H9 (cell line): ENCODE measurements around the gene ACAT1. TPM values are rescaled to one million over a fixed set of nuclear protein-coding genes. Genes with fewer than 3 reads are reported as not detected.

Experiments
- DNase-seq: peaks from one replicate; pipeline ENCODE4 v3.0.0-alpha.2; 2017
- H2AFZ ChIP-seq: one replicate; pipeline ENCODE4 v1.6.1; 2013; ENCODE audit warnings: mild to moderate bottlenecking, low read length, control low read depth, moderate library complexity
- H2AK5ac ChIP-seq: 2 replicates; pipeline ENCODE4 v1.6.1; 2013; ENCODE audit warnings: low read length, control low read depth, mixed read lengths; ENCODE audit not compliant: insufficient read length
- H2BK120ac ChIP-seq: one replicate; pipeline ENCODE4 v1.6.1; 2013; ENCODE audit warnings: low read depth, mild to moderate bottlenecking, low read length, control low read depth, inconsistent platforms; ENCODE audit not compliant: poor library complexity, severe bottlenecking
- H2BK12ac ChIP-seq: 2 replicates; pipeline ENCODE4 v1.6.1; 2013; ENCODE audit warnings: low read length, control low read depth, mixed read lengths, low read depth; ENCODE audit not compliant: insufficient read length
- H2BK15ac ChIP-seq: 2 replicates; pipeline ENCODE4 v1.6.1; 2013; ENCODE audit warnings: low read depth, low read length, control low read depth
- H2BK20ac ChIP-seq: one replicate; pipeline ENCODE4 v1.6.1; 2013; ENCODE audit warnings: low read depth, mild to moderate bottlenecking, low read length, control low read depth, inconsistent platforms; ENCODE audit not compliant: poor library complexity, severe bottlenecking
- H2BK5ac ChIP-seq: 2 replicates; pipeline ENCODE4 v1.6.1; 2013; ENCODE audit warnings: low read length, control low read depth, mixed read lengths; ENCODE audit not compliant: insufficient read length
- H3K14ac ChIP-seq: 2 replicates; pipeline ENCODE4 v1.6.1; 2013; ENCODE audit warnings: low read length, control low read depth; ENCODE audit not compliant: insufficient read depth
- H3K18ac ChIP-seq: 2 replicates; pipeline ENCODE4 v1.6.1; 2013; ENCODE audit warnings: low read depth, mild to moderate bottlenecking, mixed read lengths, low read length, control low read depth; ENCODE audit not compliant: insufficient read length
- H3K23ac ChIP-seq: 2 replicates; pipeline ENCODE4 v1.6.1; 2013; ENCODE audit warnings: low read length, control low read depth, mixed read lengths, low read depth; ENCODE audit not compliant: insufficient read length
- H3K23me2 ChIP-seq: 2 replicates; pipeline ENCODE4 v1.6.1; 2013; ENCODE audit warnings: low read depth, mild to moderate bottlenecking, mixed read lengths, low read length, control low read depth; ENCODE audit not compliant: insufficient read length, poor library complexity, severe bottlenecking
- H3K27ac ChIP-seq: 2 replicates; pipeline ENCODE4 v1.5.1; 2013; ENCODE audit warnings: low read length, control low read depth, mixed read lengths, low read depth; ENCODE audit not compliant: insufficient read length
- H3K27me3 ChIP-seq: 2 replicates; pipeline ENCODE4 v1.6.1; 2013; ENCODE audit warnings: low read length, control low read depth, inconsistent platforms; ENCODE audit not compliant: insufficient read depth
- H3K4ac ChIP-seq: 2 replicates; pipeline ENCODE4 v1.6.1; 2013; ENCODE audit warnings: low read depth, mild to moderate bottlenecking, control low read depth, inconsistent platforms, low read length, moderate library complexity
- H3K4me1 ChIP-seq: 2 replicates; pipeline ENCODE4 v1.6.1; 2013; ENCODE audit warnings: low read length, control low read depth, inconsistent platforms; ENCODE audit not compliant: insufficient read depth
- H3K4me2 ChIP-seq: 2 replicates; pipeline ENCODE4 v1.6.1; 2013; ENCODE audit warnings: low read length, control low read depth, mixed read lengths; ENCODE audit not compliant: insufficient read length, insufficient read depth
- H3K56ac ChIP-seq: 2 replicates; pipeline ENCODE4 v1.6.1; 2013; ENCODE audit warnings: low read depth, mild to moderate bottlenecking, mixed read lengths, low read length, control low read depth; ENCODE audit not compliant: insufficient read length
- H3K79me1 ChIP-seq: 2 replicates; pipeline ENCODE4 v1.6.1; 2013; ENCODE audit warnings: low read depth, mild to moderate bottlenecking, moderate library complexity, low read length, control low read depth, inconsistent platforms; ENCODE audit not compliant: insufficient read depth, poor library complexity, severe bottlenecking
- H3K79me2 ChIP-seq: 2 replicates; pipeline ENCODE4 v1.6.1; 2013; ENCODE audit warnings: low read length, control low read depth, inconsistent platforms; ENCODE audit not compliant: insufficient read depth
- H3K9ac ChIP-seq: 2 replicates; pipeline ENCODE4 v1.6.1; 2013; ENCODE audit warnings: low read length, control low read depth, mixed read lengths; ENCODE audit not compliant: insufficient read length; ENCODE audit errors: extremely low read depth
- H3K9me3 ChIP-seq: one replicate; pipeline ENCODE4 v1.6.1; 2013; ENCODE audit warnings: low read depth, low read length, inconsistent platforms; ENCODE audit not compliant: control insufficient read depth
- H3T11ph ChIP-seq: one replicate; pipeline ENCODE4 v1.6.1; 2013; ENCODE audit warnings: mild to moderate bottlenecking, low read length, control low read depth, inconsistent platforms
- H4K20me1 ChIP-seq: one replicate; pipeline ENCODE4 v1.6.1; 2013; ENCODE audit not compliant: control insufficient read depth, insufficient read length, insufficient read depth
- H4K5ac ChIP-seq: 2 replicates; pipeline ENCODE4 v1.6.1; 2013; ENCODE audit warnings: low read depth, mild to moderate bottlenecking, mixed read lengths, low read length, control low read depth; ENCODE audit not compliant: insufficient read length
- H4K8ac ChIP-seq: replicated peaks from 2 replicates; pipeline ENCODE4 v1.6.1; 2013; ENCODE audit warnings: low read length, control low read depth, mixed read lengths, low read depth; ENCODE audit not compliant: insufficient read length
- H4K91ac ChIP-seq: 2 replicates; pipeline ENCODE4 v1.6.1; 2013; ENCODE audit warnings: low read depth, mild to moderate bottlenecking, moderate library complexity, mixed read lengths, low read length, control low read depth; ENCODE audit not compliant: insufficient read length
- H3K27ac Mint-ChIP-seq, 3 experiments: 2 replicates in 2 of 3; 3 replicates in 1 of 3; pipeline ENCODE4 v1.8.0; 2020 to 2021; ENCODE audit warnings: mixed read lengths in 3 of 3, mild to moderate bottlenecking in 1 of 3, moderate library complexity in 1 of 3
- H3K27me3 Mint-ChIP-seq: 2 replicates; pipeline ENCODE4 v1.8.0; 2021; ENCODE audit warnings: low read depth, mild to moderate bottlenecking, moderate library complexity, mixed read lengths
- H3K36me3 Mint-ChIP-seq, 3 experiments: 2 replicates in 2 of 3; 3 replicates in 1 of 3; pipeline ENCODE4 v1.8.0; 2020 to 2021; ENCODE audit warnings: low read depth in 3 of 3, mixed read lengths in 3 of 3; ENCODE audit not compliant: insufficient read depth in 1 of 3
- H3K4me1 Mint-ChIP-seq, 2 experiments: 2 replicates each; pipeline ENCODE4 v1.8.0; 2020; ENCODE audit warnings: mixed read lengths in 2 of 2
- H3K4me3 Mint-ChIP-seq, 2 experiments: 2 replicates in 1 of 2; 3 replicates in 1 of 2; pipeline ENCODE4 v1.8.0; 2020 to 2021; ENCODE audit warnings: mild to moderate bottlenecking in 2 of 2, mixed read lengths in 2 of 2, moderate library complexity in 1 of 2
- H3K9me3 Mint-ChIP-seq, 2 experiments: 2 replicates in 1 of 2; 3 replicates in 1 of 2; pipeline ENCODE4 v1.8.0; 2020; ENCODE audit warnings: mild to moderate bottlenecking in 2 of 2, mixed read lengths in 2 of 2, moderate library complexity in 1 of 2
- WGBS: extraction: QIAGEN DNeasy Blood & Tissue Kit; methylation state at CpG from one replicate; pipeline ENCODE4 v1.1.7; 2013; ENCODE audit warnings: missing lambda C conversion rate, low lambda C conversion rate, mixed read lengths; ENCODE audit not compliant: insufficient read length; ENCODE audit errors: extremely low coverage; 5-methylcytosine and 5-hydroxymethylcytosine counted together
- total RNA-seq: library from RNA; stranded (reverse); gene quantifications from 2 replicates; pipeline ENCODE4 v1.2.1, GENCODE V29; 2021
- TF ChIP-seq, protein P1 (sequence below): fragments of 200-600 bp; sonication (generic); conservative IDR thresholded peaks from 3 replicates; pipeline ENCODE4 v1.8.0; 2021; ENCODE audit warnings: antibody characterized with exemption, mild to moderate bottlenecking

Gene ACAT1
- total RNA-seq, 1 experiment from 2014 or later = 39.1 TPM

DNA sequence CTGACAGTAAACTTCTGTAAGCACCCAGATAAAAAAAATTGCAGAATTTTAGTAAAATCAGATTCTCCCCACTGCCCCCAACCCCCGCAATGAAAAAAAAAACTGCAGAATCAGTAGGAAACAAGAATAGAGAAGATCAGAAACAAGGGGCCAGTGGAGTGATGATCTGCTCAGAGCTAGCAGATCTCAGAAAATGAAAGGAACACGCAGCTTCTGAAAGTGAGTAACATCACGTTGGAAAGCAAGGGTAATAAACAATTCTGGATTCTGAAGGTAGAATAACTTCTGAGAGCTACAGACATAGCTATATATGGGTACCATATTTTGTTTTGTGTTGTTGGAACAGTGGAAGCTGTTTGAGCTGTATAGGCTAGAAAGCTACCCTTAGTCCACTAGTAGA is 23.2 kb downstream of the ACAT1 start:
- Histone ChIP-seq H3K79me2 (no peaks in the 10 kb centered on the region), H3K27me3 (no peaks in the 10 kb centered on the region), H4K20me1 (no peaks in the 10 kb centered on the region), H3K14ac (no peak overlapping the region), H3K56ac (no peak overlapping the region), H3K23me2 (no peaks in the 10 kb centered on the region), H2BK5ac (no peak overlapping the region), H4K8ac (no peak overlapping the region), H2AFZ (no peak overlapping the region), H3K79me1 (no peaks in the 10 kb centered on the region), H2BK12ac (no peak overlapping the region), H3K4me1 (no peaks in the 10 kb centered on the region), H3T11ph (no peak overlapping the region), H3K9ac (no peak overlapping the region), H3K18ac (no peak overlapping the region), H3K4ac (no peak overlapping the region), H4K5ac (no peak overlapping the region), H2BK20ac (no peak overlapping the region), H2BK15ac (no peak overlapping the region), H4K91ac (no peak overlapping the region), H3K9me3 (no peaks in the 10 kb centered on the region), H3K23ac (no peak overlapping the region), H2AK5ac (no peak overlapping the region), H3K27ac (no peak overlapping the region), H2BK120ac (no peak overlapping the region), H3K4me2 (no peak overlapping the region)
- Mint-ChIP-seq H3K4me1 (no peaks in the 10 kb centered on the region), H3K36me3 (peaks cover 21 to 74% (median 61%) of the 10 kb centered on the region in 3 experiments; a peak in 6 of 7 replicates), H3K4me3 (no peak overlapping the region), H3K27ac (peak overlapping the region in 1 of 3 experiments; percentile 71; a peak in 1 of 7 replicates), H3K27me3 (no peaks in the 10 kb centered on the region), H3K9me3 (no peaks in the 10 kb centered on the region)
- no peak for DNase-seq
- TF ChIP-seq, protein P1, sequence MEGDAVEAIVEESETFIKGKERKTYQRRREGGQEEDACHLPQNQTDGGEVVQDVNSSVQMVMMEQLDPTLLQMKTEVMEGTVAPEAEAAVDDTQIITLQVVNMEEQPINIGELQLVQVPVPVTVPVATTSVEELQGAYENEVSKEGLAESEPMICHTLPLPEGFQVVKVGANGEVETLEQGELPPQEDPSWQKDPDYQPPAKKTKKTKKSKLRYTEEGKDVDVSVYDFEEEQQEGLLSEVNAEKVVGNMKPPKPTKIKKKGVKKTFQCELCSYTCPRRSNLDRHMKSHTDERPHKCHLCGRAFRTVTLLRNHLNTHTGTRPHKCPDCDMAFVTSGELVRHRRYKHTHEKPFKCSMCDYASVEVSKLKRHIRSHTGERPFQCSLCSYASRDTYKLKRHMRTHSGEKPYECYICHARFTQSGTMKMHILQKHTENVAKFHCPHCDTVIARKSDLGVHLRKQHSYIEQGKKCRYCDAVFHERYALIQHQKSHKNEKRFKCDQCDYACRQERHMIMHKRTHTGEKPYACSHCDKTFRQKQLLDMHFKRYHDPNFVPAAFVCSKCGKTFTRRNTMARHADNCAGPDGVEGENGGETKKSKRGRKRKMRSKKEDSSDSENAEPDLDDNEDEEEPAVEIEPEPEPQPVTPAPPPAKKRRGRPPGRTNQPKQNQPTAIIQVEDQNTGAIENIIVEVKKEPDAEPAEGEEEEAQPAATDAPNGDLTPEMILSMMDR = no peak
- WGBS = no CpG with 5 or more reads among the region's 3 CpGs
